Thyroid gland (tissue), 4 donors: ENCODE measurements around the gene SIRPB2. TPM values are rescaled to one million over a fixed set of nuclear protein-coding genes. Genes with fewer than 3 reads are reported as not detected.

Experiments
- DNase-seq, 2 donors: peaks; one replicate each; pipeline ENCODE4 v3.0.0-alpha.2; 2019
- H3K27ac ChIP-seq, 3 donors: fragments of 200-600 bp; sonication (generic); 1 replicate in 2 of 3; 2 replicates in 1 of 3; pipeline ENCODE4 v1.5.1; 2016 to 2019; ENCODE audit warnings: mild to moderate bottlenecking in 1 of 3, moderate library complexity in 1 of 3
- H3K27me3 ChIP-seq: fragments of 200-600 bp; sonication (generic); one replicate; pipeline ENCODE4 v1.5.1; 2019
- H3K36me3 ChIP-seq, 2 donors: fragments of 200-600 bp; sonication (generic); one replicate each; pipeline ENCODE4 v1.5.1; 2016 to 2019
- H3K4me1 ChIP-seq, 2 donors: fragments of 200-600 bp; sonication (generic); one replicate each; pipeline ENCODE4 v1.5.1; 2017 to 2019
- H3K4me3 ChIP-seq, 3 donors: fragments of 200-600 bp; sonication (generic); replicated peaks in 1 of 3; 1 replicate in 2 of 3; 2 replicates in 1 of 3; pipeline ENCODE4 v1.5.1; 2016; ENCODE audit warnings: mild to moderate bottlenecking in 1 of 3
- H3K9me3 ChIP-seq: fragments of 200-600 bp; sonication (generic); one replicate; pipeline ENCODE4 v1.5.1; 2017
- CTCF ChIP-seq, 6 experiments: fragments of 200-600 bp in 3 of 6; fragments of 450-650 bp in 3 of 6; sonication (generic) in 3 of 6; IDR thresholded peaks; one replicate each; pipeline ENCODE4 v1.5.1; 2016 to 2019; ENCODE audit warnings: antibody characterized with exemption in 6 of 6, mild to moderate bottlenecking in 2 of 6, inconsistent platforms in 1 of 6, moderate library complexity in 1 of 6
- POLR2A ChIP-seq, 2 donors: fragments of 450-650 bp; IDR thresholded peaks; one replicate each; pipeline ENCODE4 v1.6.1; 2017; ENCODE audit warnings: antibody characterized with exemption in 2 of 2, mild to moderate bottlenecking in 2 of 2, moderate library complexity in 1 of 2
- WGBS, 2 donors: methylation state at CpG; one replicate each; pipeline ENCODE4 v1.1.5; 2017; 5-methylcytosine and 5-hydroxymethylcytosine counted together
- intact Hi-C: fragments of 100-400 bp; cut with DNase I; formaldehyde crosslinking; loops from one replicate; pipeline ENCODE4 v1.15.1; 2023
- total RNA-seq, 4 donors: library from RNA; depleted of rRNA; stranded (reverse); fragments of >200 nt; gene quantifications; one replicate each; pipeline ENCODE4 v1.2.3, GENCODE V29; 2016

The SIRPB2 gene
- total RNA-seq, 4 donors from 2014 or later, result 1.3 to 4.5 (median 2.3) TPM

GRCh38 chr20:1438361-1438760 is 52.9 kb downstream of the SIRPB2 start:
- intact Hi-C loops, result loop anchor here (5.0 kb wide), 1 partner anchor 126 kb away; no protein-coding TSS in a partner anchor
- Histone ChIP-seq H3K9me3 (no peaks in the 10 kb centered on the region), H3K4me1 (no peaks in the 10 kb centered on the region), H3K27me3 (no peaks in the 10 kb centered on the region), H3K4me3 (no peak overlapping the region), H3K36me3 (peaks cover 11 to 13% of the 10 kb centered on the region in 2 donors), H3K27ac (no peak overlapping the region)
- no peak for DNase-seq
- 40 to 83% methylated on average over 1 of the region's 1 CpG for WGBS, 2 donors
- TF ChIP-seq CTCF (IDR thresholded peaks at IDR 0.05), result no peak
- TF ChIP-seq POLR2A (IDR thresholded peaks at IDR 0.05), result no peak

GRCh38 chr20:1437235-1437904 is 53.9 kb downstream of the SIRPB2 start:
- H3K27me3 ChIP-seq, result no peaks in the 10 kb centered on the region
- WGBS, 2 donors, result 35 to 38% methylated on average over 5 of the region's 5 CpGs
- peak; percentile 58 to 76 for DNase-seq
- H3K4me3 ChIP-seq, result no peak overlapping the region
- H3K9me3 ChIP-seq, result no peaks in the 10 kb centered on the region
- no peaks in the 10 kb centered on the region for H3K4me1 ChIP-seq
- H3K36me3 ChIP-seq, result peaks cover 1 to 4% of the 10 kb centered on the region in 2 donors
- H3K27ac ChIP-seq, result no peak overlapping the region
- intact Hi-C loops, result loop anchor here (5.0 kb wide), 1 partner anchor 125 kb away; no protein-coding TSS in a partner anchor
- peak; percentile 60 to 92 (median 74) for TF ChIP-seq CTCF (IDR thresholded peaks at IDR 0.05)
- no peak for TF ChIP-seq POLR2A (IDR thresholded peaks at IDR 0.05)

GRCh38 chr20:1436263-1436662 is 55.0 kb downstream of the SIRPB2 start:
- H3K4me1 ChIP-seq, result no peaks in the 10 kb centered on the region
- H3K27me3 ChIP-seq, result no peaks in the 10 kb centered on the region
- no peak overlapping the region for H3K27ac ChIP-seq
- no peaks in the 10 kb centered on the region for H3K9me3 ChIP-seq
- H3K36me3 ChIP-seq, result no peaks in the 10 kb centered on the region
- intact Hi-C loops, result loop anchor here (5.0 kb wide), 1 partner anchor 124 kb away; no protein-coding TSS in a partner anchor
- H3K4me3 ChIP-seq, result no peak overlapping the region
- DNase-seq, result no peak
- TF ChIP-seq POLR2A (IDR thresholded peaks at IDR 0.05) (no peak), CTCF (IDR thresholded peaks at IDR 0.05) (no peak)
- 89 to 91% methylated on average over 8 of the region's 8 CpGs for WGBS, 2 donors

GRCh38 chr20:1435337-1435699 is 55.9 kb downstream of the SIRPB2 start:
- H3K36me3 ChIP-seq, result no peaks in the 10 kb centered on the region
- no peaks in the 10 kb centered on the region for H3K27me3 ChIP-seq
- H3K4me3 ChIP-seq, result no peak overlapping the region
- no peak for TF ChIP-seq CTCF (IDR thresholded peaks at IDR 0.05)
- TF ChIP-seq POLR2A (IDR thresholded peaks at IDR 0.05), result no peak
- H3K4me1 ChIP-seq, result no peaks in the 10 kb centered on the region
- H3K9me3 ChIP-seq, result no peaks in the 10 kb centered on the region
- H3K27ac ChIP-seq, result no peak overlapping the region
- intact Hi-C loops, result loop anchor here (5.0 kb wide), 1 partner anchor 123 kb away; no protein-coding TSS in a partner anchor
- no peak for DNase-seq

GRCh38 chr20:1434571-1435336 is 56.5 kb downstream of the SIRPB2 start:
- no peaks in the 10 kb centered on the region for H3K27me3 ChIP-seq
- DNase-seq, result no peak
- H3K4me1 ChIP-seq, result no peaks in the 10 kb centered on the region
- no peaks in the 10 kb centered on the region for H3K9me3 ChIP-seq
- intact Hi-C loops, result loop anchor here (5.0 kb wide), 1 partner anchor 122 kb away; no protein-coding TSS in a partner anchor
- H3K4me3 ChIP-seq, result no peak overlapping the region
- H3K36me3 ChIP-seq, result no peaks in the 10 kb centered on the region
- H3K27ac ChIP-seq, result no peak overlapping the region
- no peak for TF ChIP-seq CTCF (IDR thresholded peaks at IDR 0.05)
- TF ChIP-seq POLR2A (IDR thresholded peaks at IDR 0.05), result no peak
- 68 to 71% methylated on average over 2 of the region's 2 CpGs for WGBS, 2 donors
